NCI-H774 (cell line): Measurements from ENCODE around the gene ERGIC1.
"Not testable (repeated sequence)": the region's sequence is repeated elsewhere in the genome, so short reads cannot be mapped to it uniquely, and the experiment has no call there.

Source experiments
- DNase-seq: peaks from one replicate; lab custom pipeline; 2025; lab: John Stamatoyannopoulos, UW

Gene ERGIC1

GRCh38 chr5:172801179-172801671 is 32.8 kb upstream of the ERGIC1 start:
- DNase-seq, result no peak

- DNase-seq, result no peak
Observed at GRCh38 chr5:172802112-172802511, 31.9 kb upstream of the ERGIC1 start.

GRCh38 chr5:172802567-172803176 is 31.4 kb upstream of the ERGIC1 start:
- no peak for DNase-seq

GRCh38 chr5:172805018-172805683 is 28.9 kb upstream of the ERGIC1 start:
- DNase-seq, result no peak

- DNase-seq, result no peak
Observed at GRCh38 chr5:172805736-172806255, 28.3 kb upstream of the ERGIC1 start.

GRCh38 chr5:172806897-172807672 is 27.0 kb upstream of the ERGIC1 start:
- no peak for DNase-seq

- DNase-seq, result no peak
Observed at GRCh38 chr5:172807766-172808311, 26.2 kb upstream of the ERGIC1 start.

GRCh38 chr5:172809774-172810173 is 24.3 kb upstream of the ERGIC1 start:
- no peak for DNase-seq

GRCh38 chr5:172810996-172811395 is 23.1 kb upstream of the ERGIC1 start:
- DNase-seq, result not testable (repeated sequence)

GRCh38 chr5:172815631-172816030 is 18.4 kb upstream of the ERGIC1 start:
- no peak for DNase-seq

GRCh38 chr5:172816925-172817562 is 17.0 kb upstream of the ERGIC1 start:
- no peak for DNase-seq

- no peak for DNase-seq
Observed at GRCh38 chr5:172817664-172818063, 16.4 kb upstream of the ERGIC1 start.

GRCh38 chr5:172818081-172818480 is 16.0 kb upstream of the ERGIC1 start:
- DNase-seq, result no peak

GRCh38 chr5:172819569-172819968 is 14.5 kb upstream of the ERGIC1 start:
- DNase-seq, result no peak

- DNase-seq, result no peak
Observed at GRCh38 chr5:172820046-172820767, 13.8 kb upstream of the ERGIC1 start.

GRCh38 chr5:172821340-172821985 is 12.6 kb upstream of the ERGIC1 start:
- DNase-seq, result no peak

- DNase-seq, result no peak
Observed at GRCh38 chr5:172823840-172824362, 10.2 kb upstream of the ERGIC1 start.

GRCh38 chr5:172825610-172826204 is 8.3 kb upstream of the ERGIC1 start:
- DNase-seq, result no peak

- no peak for DNase-seq
Observed at GRCh38 chr5:172827841-172828240, 6.2 kb upstream of the ERGIC1 start.

GRCh38 chr5:172828911-172829431 is 5.1 kb upstream of the ERGIC1 start:
- DNase-seq, result no peak
